ENCODE measurements around the gene MFSD8.
"Not testable (repeated sequence)": the region's sequence is repeated elsewhere in the genome, so short reads cannot be mapped to it uniquely, and the experiment has no call there.

The MFSD8 gene

DNA sequence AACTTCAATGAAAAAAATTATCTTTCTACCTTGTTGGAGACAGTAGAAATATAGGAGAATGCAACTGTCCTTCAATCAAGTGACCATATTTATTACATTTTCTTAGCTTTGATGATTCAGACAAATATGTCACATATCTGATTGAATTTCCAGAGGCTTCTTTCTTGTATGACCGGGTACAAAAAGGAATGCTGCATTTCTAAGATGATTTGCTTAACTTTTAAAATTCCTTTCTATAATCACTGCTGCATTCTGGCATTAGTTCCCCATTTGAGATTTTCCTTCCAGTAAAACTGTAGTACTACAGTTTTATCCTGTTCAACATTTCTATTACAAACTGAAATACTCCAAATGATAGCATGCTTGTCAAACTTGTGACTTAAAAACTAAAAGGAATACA lies 5.2 kb downstream of the MFSD8 start:
- DNase-seq = no peak
- in situ Hi-C loops (cut with HindIII; ENCODE audit: low pct_ligation_motif_present, low pct_unique_long_range_greater_than_20kb, low sequenced_read_pairs) = no loop called here

DNA sequence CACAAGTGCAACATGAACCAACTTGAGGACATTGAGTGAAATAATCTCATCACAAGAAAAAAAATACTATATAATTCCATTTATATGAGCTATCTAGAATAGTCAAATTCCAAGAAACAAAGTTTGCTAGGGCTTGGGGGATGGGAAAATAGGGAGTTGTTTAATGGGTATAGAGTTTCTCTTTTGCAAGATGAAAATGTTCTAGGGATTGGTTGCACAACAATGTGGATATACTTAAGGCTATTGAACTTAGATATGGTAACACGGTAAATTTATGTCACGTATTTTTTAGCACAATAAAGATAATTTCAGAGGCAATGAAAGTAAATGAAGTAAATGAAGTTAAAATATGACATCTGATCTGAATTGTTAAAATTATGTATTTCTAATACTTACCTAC lies 7.9 kb downstream of the MFSD8 start:
- in situ Hi-C loops (cut with HindIII; ENCODE audit: low pct_ligation_motif_present, low pct_unique_long_range_greater_than_20kb, low sequenced_read_pairs) = no loop called here
- DNase-seq = no peak

DNA sequence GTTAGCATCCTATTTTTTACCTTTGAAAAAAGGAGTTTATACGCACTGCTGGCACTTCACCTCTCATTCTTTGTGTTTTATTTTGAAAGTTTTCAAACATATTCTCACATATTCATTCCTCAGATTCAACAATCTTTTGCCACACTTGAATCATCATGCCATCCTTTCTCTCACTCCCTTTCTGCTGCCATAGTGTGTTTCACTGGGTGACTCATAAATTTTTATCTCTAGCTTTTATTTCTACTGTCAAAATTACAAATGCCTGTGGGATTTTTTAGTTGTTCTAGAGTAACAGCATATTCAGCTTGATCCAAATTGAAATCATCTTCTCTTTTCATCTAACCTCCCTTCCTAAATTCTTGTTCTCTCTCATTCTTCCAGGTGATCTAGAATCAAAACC lies 28.0 kb downstream of the MFSD8 start:
- in situ Hi-C loops (cut with HindIII; ENCODE audit: low pct_ligation_motif_present, low pct_unique_long_range_greater_than_20kb, low sequenced_read_pairs) = no loop called here
- no peak for DNase-seq

DNA sequence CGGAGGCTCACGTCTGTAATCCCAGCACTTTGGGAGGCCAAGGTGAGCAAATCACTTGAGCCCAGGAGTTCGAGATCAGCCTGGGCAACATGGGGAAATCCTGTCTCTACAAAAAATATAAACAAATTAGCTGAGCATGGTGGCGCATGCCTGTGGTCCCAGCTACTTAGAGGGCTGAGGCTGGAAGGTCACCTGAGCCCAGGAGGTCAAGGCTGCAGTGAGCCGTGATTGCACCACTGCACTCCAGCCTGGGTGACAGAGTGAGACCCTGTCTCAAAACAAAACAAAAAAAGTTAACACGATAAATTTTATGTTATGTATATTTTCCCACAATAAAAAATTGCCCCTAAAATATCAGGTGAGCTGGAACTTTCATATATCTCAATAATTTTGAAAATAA lies 33.1 kb downstream of the MFSD8 start:
- DNase-seq; in situ Hi-C loops (cut with HindIII; ENCODE audit: low pct_ligation_motif_present, low pct_unique_long_range_greater_than_20kb, low sequenced_read_pairs): not testable (repeated sequence)

DNA sequence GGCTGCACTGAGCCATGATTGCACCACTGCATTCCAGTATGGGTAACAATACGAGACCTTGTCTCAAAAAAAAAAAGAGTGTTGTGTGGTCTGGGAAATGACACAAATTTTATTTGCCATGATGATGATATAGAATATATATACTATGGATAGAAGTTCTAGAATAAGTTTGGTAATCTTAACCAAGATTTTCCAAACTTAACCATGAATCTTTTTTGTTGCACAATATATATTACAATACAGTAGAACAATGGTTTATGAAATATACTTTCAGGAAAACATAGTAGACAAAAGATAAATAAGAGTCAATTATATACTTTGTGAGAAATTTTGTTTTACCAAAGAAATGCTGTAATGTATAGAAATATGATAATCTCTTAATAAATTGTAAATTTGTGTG lies 34.8 kb downstream of the MFSD8 start:
- in situ Hi-C loops (cut with HindIII; ENCODE audit: low pct_ligation_motif_present, low pct_unique_long_range_greater_than_20kb, low sequenced_read_pairs) = no loop called here
- DNase-seq = no peak

DNA sequence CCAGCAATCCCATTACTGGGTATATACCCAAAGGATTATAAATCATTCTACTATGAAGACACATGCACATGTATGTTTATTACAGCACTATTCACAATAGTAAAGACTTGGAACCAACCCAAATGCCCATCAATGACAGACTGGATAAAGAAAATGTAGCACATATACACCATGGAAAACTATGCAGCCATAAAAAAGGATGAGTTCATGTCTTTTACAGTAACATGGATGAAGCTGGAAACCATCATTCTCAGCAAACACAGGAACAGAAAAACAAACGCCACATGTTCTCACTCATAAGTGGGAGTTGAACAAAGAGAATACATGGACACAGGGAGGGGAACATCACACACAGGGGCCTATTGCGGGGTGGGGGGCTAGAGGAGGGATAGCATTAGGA lies 39.3 kb downstream of the MFSD8 start:
- in situ Hi-C loops (cut with HindIII; ENCODE audit: low pct_ligation_motif_present, low pct_unique_long_range_greater_than_20kb, low sequenced_read_pairs); DNase-seq: not testable (repeated sequence)

DNA sequence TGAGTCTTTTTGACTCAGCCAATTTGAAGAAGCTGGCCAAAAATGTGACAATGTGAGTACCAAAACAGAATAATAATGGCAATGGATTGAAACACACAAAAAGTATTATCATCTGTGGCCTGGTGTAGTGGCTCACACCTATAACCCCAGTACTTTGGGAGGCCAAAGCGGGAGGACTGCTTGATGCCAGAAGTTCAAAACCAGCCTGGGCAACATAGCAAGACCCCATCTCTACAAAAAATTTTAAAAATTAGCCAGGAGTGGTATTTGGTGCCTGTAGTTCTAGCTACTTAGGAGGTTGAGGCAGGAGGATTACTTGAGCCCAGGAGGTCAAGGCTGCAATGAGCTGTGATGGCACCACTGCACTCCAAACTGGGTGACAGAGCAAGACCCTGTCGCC lies 42.7 kb downstream of the MFSD8 start:
- no peak for DNase-seq
- in situ Hi-C loops (cut with HindIII; ENCODE audit: low pct_ligation_motif_present, low pct_unique_long_range_greater_than_20kb, low sequenced_read_pairs) = no loop called here

DNA sequence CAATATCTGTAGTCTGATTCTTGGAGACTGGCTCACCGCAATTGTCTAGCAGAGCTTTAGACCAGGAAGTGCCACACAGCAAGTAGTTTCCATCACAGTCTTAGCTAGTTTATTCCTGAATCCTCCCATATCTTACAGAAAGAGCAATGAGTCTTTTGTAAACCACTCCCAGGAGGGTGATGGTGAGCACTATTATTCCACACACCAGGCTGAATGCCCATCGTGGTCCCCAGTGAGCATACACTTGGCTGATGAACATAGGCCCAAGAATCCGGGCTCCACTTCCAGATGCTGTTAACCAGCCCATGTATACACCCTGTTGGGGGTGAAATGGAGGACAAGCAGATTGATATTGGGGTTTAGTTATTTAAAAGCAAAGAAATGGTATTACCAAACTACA lies 44.5 kb downstream of the MFSD8 start:
- in situ Hi-C loops (cut with HindIII; ENCODE audit: low pct_ligation_motif_present, low pct_unique_long_range_greater_than_20kb, low sequenced_read_pairs) = no loop called here
- no peak for DNase-seq

DNA sequence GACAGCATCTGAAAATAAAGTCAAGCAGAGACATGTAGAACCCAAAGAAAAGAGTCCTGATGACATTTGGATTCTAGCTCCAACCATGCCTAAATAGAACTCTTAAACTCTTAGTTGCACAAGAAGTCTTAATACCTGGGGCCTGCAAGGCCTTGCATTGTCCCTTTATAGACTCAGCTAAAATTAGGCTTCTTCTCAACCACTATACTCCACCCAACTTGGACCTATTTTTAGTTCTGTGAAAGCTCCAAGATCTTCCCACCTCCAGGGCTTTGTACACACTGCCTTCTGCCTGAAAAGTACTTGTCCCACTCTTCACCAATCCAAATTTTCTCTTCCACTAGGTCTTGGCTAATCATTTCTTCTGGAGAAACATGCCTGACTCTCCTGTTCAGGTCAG lies 47.8 kb downstream of the MFSD8 start:
- DNase-seq = no peak
- in situ Hi-C loops (cut with HindIII; ENCODE audit: low pct_ligation_motif_present, low pct_unique_long_range_greater_than_20kb, low sequenced_read_pairs) = no loop called here

DNA sequence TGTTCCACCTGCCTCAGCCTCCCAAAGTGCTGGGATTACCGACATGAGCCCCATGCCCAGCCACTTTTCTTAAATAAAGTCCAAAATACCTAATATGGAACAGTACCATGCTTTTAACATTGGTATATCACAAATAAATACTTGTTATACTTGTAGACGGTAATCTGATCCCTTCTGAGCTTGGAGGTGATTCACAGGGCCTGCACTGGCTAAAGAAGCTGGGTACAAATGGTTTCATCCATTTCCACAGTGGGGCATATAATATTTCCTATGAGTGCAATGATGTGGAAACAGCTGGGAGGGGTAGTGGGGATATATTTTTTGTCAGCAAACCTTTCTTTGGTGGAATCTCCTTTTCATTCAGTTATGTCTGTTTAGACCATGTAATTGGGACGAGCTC lies 48.5 kb downstream of the MFSD8 start:
- DNase-seq = no peak
- in situ Hi-C loops (cut with HindIII; ENCODE audit: low pct_ligation_motif_present, low pct_unique_long_range_greater_than_20kb, low sequenced_read_pairs) = no loop called here

DNA sequence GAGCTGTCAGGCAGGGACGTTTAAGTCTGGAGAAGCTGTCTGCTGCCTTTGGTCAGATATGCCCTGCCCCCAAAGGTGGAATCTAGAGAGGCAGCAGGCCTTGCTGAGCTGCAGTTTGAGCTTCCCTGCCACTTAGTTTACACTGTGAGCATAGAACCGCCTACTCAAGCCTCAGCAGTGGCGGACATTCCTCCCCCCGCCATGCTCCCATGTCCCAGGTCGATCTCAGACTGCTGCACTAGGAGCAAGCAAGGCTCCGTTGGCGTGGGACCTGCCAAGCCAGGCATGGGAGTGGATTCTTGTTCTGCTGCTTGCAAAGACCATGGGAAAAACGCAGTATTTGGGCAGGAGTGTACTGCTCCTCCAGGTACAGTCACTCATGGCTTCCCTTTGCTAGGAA lies 59.9 kb downstream of the MFSD8 start:
- DNase-seq = no peak
- in situ Hi-C loops (cut with HindIII; ENCODE audit: low pct_ligation_motif_present, low pct_unique_long_range_greater_than_20kb, low sequenced_read_pairs) = no loop called here

DNA sequence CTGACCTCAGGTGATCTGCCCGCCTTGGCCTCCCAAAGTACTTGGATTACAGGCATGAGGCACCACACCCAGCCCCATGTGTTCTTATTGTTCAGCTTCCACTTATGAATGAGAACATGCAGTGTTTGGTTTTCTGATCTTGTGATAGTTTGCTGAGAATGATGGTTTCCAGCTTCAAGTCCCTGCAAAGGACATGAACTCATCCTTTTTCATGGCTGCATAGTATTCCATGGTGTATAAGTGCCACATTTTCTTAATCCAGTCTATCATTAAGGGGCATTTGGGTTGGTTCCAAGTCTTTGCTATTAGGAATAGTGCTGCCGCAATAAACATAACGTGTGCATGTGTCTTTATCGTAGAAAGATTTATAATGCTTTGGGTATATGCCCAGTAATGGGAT lies 65.3 kb downstream of the MFSD8 start:
- in situ Hi-C loops (cut with HindIII; ENCODE audit: low pct_ligation_motif_present, low pct_unique_long_range_greater_than_20kb, low sequenced_read_pairs); DNase-seq: not testable (repeated sequence)

DNA sequence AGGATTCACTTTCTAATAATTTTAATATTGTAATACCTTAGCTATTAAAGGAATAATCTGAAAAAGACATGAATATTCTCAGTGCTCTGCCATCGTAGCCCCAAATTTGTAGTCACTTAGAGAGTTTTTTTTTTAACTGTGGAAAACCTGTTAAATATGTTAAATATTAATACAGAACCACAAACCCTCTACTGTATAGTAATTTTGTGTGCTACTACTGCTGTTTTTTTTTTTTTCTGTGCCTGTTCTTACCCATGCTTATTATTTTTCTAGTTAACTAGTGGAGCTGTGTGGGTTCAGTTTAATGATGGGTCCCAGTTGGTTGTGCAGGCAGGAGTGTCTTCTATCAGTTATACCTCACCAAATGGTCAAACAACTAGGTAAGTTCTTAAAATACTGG lies 68.4 kb downstream of the MFSD8 start:
- DNase-seq = no peak
- in situ Hi-C loops (cut with HindIII; ENCODE audit: low pct_ligation_motif_present, low pct_unique_long_range_greater_than_20kb, low sequenced_read_pairs) = no loop called here

DNA sequence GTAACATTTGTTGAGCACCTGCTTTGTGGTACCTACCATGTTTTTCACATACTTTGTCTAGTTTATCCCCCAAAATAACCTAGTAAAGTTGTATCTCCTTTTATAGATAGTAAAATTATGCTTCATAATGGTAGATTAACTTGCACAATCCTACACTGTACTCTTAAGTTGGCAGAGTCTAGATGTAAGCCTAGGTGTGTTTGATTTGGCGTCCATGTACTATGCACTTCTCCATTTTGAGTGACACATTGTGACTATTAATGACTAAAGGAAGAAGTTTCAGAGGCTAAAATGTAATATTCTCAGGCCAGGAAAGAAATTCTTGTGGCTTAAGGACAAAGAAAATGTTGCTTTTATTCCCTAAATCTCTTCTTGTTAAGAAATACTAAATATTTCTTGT lies 68.9 kb downstream of the MFSD8 start:
- no peak for DNase-seq
- in situ Hi-C loops (cut with HindIII; ENCODE audit: low pct_ligation_motif_present, low pct_unique_long_range_greater_than_20kb, low sequenced_read_pairs) = no loop called here

DNA sequence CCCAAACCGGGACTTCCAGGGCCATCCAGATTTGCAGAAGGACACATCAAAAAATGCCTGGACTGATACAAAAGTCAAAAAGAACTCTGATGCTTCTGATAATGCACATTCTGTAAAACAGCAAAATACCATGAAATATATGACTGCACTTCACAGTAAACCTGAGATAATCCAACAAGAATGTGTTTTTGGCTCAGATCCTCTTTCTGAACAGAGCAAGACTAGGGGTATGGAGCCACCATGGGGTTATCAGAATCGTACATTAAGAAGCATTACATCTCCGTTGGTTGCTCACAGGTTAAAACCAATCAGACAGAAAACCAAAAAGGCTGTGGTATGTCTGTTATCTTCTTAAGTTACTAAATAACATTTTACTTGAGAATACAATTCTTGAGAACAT lies 75.1 kb downstream of the MFSD8 start:
- DNase-seq = no peak
- in situ Hi-C loops (cut with HindIII; ENCODE audit: low pct_ligation_motif_present, low pct_unique_long_range_greater_than_20kb, low sequenced_read_pairs) = no loop called here

DNA sequence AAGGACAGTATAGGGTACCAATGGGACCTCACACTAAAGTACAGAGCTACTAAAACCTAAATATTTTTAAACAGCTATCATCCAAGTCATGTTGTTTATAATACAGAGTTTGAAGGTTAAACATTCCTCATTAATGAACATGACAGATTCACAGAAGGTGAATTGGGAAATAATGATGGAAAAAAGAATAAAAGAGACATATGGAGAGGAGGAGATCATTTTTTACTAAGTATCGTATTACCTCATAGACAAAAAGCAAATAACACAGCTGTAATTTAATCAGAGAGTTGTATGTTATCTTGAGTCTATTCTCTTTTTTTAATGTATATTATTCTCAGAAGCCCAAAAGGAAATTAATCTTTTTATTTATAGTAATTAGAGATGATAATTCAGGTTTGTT lies 76.4 kb downstream of the MFSD8 start:
- in situ Hi-C loops (cut with HindIII; ENCODE audit: low pct_ligation_motif_present, low pct_unique_long_range_greater_than_20kb, low sequenced_read_pairs) = no loop called here
- no peak for DNase-seq

DNA sequence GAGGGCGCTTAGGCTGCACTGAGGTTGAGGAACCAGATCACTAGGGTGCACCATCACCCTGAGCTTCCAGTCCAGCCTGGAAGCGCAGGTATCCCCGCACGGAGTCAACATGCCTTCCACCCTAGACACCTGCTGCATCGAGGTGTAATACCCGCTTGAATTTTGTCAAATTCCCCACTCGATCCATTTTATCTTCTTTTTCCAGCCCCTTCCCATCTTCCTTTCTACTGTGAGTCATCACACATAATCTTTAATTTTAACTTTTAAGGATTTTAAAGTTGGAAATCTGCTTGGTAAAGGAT lies 83.5 kb downstream of the MFSD8 start:
- DNase-seq = no peak
- in situ Hi-C loops (cut with HindIII; ENCODE audit: low pct_ligation_motif_present, low pct_unique_long_range_greater_than_20kb, low sequenced_read_pairs) = no loop called here

DNA sequence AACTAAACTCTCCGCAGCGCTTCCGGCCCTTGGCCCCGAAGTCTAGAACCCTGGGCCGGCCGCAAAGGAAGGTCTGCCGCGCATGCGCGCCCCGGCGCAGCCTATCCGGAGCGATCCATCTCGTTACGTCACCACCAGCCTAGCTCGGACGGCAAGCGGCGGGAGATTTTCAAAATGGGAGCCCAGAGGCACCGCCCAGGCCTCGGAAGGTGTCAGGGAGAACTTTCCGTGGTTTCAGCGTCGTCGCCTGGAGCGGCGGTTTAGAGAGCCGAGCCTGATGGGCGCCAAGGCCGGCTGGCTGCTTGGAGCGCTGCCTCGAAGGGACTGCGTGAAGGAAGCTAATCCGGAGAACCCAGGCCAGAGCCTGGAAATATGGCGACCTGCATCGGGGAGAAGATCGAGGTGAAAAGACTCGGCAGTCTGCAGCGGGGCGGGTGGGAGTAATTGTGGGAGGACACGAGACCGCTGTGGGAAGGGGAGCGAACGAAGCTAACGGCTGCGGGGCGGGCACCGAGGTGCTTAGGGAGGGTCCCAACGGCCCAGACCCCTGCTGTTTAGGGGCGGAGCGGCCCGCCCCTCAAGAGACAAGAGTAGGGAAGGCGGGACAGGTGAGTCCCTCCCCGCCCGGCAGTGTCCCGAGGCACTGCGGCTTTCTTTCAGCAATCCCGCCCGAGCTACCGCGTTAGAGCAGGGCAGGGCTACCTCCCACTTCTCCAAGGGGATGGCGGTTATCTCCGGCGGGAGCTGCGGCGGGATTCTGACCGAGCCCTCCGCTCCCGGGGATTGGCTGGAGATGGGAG lies 84.0 kb downstream of the MFSD8 start, which contains the start of gene PLK4:
PLK4 (plus strand) TSS at position 131 of the 800 bp plus-strand sequence; CDS start at position 373, 242 bp downstream.
- DNase-seq = peak; percentile 96
- in situ Hi-C loops (cut with HindIII; ENCODE audit: low pct_ligation_motif_present, low pct_unique_long_range_greater_than_20kb, low sequenced_read_pairs) = no loop called here

DNA sequence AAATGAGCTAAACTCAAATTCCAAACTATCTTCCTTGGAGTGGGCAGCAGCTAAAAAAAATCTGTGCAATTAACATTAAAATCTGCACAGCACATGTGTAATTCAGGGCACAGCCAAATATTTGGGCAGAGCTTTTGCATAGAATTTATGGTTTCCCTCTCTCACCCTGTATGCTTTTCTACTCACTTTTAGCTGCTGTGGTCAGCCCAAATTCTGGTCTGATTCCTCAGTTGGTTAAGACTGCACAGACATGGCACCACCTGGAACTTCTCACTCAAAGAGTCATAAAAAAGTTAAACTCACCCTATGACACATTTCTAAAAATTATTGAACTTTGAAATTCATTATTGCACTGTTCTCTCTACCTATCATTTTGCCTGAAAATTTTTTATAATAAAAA lies 89.2 kb downstream of the MFSD8 start:
- no peak for DNase-seq
- in situ Hi-C loops (cut with HindIII; ENCODE audit: low pct_ligation_motif_present, low pct_unique_long_range_greater_than_20kb, low sequenced_read_pairs) = no loop called here

DNA sequence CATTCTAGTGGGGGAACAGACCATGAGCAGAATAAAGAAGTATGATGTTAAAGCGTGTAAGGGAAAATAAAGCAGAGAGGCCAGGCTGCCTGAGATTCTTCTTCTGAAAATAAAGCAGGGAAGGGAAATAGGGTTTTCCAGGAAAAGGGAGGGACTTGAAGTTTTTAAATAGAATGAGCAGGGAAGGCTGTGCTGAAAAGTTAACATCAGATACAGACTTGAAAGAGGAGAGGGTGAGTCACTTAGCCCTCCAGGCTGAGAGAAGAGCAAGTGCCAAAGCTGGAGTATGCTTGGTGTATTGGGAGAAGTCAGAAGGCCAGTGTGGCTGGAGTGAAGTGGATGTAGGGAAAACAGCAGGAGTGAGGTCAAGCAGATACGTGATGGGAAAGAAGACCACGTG lies 94.3 kb downstream of the MFSD8 start:
- in situ Hi-C loops (cut with HindIII; ENCODE audit: low pct_ligation_motif_present, low pct_unique_long_range_greater_than_20kb, low sequenced_read_pairs) = no loop called here
- DNase-seq = peak; percentile 40

DNA sequence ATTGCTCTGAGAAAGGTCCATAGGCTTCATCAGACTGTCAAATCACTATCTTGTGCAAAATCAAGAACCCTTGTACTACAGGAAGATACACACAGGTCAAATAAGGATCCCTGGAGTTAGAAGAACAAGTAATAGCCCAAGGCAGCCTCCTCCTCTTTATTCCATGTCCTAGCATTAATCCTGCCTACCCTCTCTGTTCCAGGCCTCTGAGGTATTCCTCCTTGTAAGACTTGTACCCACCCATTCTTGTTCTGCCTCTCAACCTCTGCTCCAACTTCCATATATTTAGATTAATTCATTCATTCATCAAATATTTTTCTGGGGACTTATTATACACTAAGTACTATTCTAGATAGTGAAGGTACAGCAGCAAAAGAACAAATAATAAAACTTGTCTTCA lies 94.7 kb downstream of the MFSD8 start:
- no peak for DNase-seq
- in situ Hi-C loops (cut with HindIII; ENCODE audit: low pct_ligation_motif_present, low pct_unique_long_range_greater_than_20kb, low sequenced_read_pairs) = no loop called here

Measured in ACHN (cell line).